HG03108 (cell line): Measurements from ENCODE around the gene CPXM2.

ENCODE experiments used
- ATAC-seq: cut with Tn5 transposase; IDR thresholded peaks from one replicate; pipeline ENCODE4 v1.9.1; 2021; ENCODE audit warnings: moderate library complexity; ENCODE audit not compliant: unreplicated experiment

The CPXM2 gene

DNA sequence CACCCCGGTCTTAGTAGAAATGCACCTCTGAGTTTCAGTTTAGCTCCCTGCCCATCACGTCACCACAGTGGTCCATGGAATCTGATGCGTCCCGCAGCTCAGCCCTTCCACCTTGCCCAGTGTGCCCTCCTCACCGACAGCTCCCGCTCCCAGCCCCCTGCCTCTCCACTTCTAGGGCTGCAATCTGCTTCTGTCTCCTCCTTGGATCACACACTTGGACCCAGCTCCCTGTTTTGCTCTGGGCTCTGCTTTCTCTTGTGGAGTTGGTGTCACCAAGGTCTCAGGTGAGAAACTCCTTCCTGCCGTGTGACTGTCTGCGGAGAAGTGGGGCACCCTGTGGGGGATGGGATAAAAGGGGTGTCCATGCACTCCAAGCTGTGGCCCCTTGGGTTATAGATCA, 187.5 kb downstream of the CPXM2 start:
- no peak for ATAC-seq

DNA sequence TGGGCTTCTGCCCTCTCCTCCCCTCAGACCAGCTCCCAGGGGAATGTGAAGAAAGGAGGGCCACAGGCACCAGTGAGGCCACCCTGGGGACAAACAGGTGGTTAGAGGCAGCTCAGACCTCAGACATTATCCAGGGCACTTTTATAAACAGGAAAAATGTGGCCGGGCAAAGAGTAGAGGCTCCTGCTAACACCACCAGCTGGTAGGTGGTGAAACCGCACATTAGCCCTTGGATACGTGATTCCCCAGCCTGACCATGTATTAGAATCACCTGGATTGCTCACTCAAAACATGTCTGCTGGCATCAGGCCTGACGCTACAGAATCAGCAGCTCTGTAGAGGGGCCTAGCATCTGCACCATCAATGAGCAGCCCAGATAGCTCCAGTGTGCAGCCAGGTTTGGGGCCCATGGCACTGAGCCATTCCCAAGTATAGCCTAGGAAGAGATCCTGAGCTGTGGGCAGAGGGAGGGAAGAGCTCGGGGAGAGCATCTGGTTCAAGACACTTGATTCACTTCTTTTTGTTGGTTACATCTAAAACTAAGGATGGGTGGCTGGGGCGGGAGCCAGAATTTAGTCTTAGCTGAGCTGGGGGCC, 188.3 kb downstream of the CPXM2 start:
- ATAC-seq: no peak
